ENCODE results near the gene DMRT2.

The DMRT2 gene

DNA sequence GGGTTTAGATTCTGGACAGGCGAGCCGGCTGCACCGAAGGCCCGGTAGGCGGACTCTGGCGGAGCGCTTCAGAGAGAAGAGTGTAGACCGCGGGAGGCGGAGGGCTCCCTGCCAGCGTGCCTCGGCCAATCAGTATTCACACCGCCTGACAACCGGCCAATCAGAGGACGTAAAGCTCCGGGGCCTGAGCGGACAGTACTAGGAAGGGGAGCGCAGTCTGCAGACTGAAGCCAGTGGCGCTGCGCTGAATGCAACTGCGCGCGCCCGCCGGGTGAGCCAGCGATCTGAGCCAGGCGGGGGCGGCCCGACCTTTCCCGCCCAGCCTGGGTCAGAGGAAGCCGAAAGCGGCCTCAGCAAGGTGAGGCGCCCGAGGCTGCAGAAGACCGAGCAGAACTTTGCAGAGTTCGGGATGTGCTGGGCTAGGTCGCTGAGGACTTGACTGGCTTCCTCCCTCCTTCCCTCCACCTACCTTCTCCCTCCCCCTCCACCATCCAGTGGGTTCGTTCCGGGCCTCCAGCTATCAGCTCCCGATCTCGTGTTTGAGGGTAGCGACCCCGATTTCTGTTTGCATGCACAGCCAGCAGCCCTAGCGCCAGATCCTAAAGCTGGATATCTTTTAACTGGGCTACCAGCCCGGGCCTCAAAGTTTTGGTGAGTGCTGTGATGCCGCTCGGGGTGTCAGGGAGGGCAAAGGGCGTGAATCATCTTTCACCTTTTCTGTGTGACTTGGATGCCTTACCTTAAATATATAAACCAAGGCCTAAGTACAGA lies at the start of gene DMRT2:
TSS of gene DMRT2 (plus strand) at position 233 of the 771 bp plus-strand sequence. CDS start 1,257 bp downstream, outside the sequence.
- peak; percentile 39 for DNase-seq

DNA sequence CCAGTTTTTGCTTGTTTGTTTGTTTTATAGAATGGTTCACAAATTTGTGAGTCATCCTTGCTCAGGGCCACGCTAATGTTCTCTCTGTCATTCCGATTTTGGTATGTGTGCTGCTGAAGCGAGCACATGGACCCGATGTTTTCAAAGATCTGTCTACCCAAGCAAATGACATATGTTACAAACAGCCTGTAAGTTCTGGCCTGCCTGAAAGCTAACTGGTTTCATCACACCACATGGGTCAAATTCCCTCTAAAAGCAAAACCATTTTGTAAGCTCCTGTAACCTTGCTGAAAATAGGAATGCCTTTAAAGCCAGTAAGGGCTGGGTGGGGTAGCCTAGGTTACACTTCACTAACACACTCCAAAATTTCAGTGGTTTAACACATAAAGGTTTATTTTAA lies 48.3 kb upstream of the DMRT2 start:
- DNase-seq: no peak

DNA sequence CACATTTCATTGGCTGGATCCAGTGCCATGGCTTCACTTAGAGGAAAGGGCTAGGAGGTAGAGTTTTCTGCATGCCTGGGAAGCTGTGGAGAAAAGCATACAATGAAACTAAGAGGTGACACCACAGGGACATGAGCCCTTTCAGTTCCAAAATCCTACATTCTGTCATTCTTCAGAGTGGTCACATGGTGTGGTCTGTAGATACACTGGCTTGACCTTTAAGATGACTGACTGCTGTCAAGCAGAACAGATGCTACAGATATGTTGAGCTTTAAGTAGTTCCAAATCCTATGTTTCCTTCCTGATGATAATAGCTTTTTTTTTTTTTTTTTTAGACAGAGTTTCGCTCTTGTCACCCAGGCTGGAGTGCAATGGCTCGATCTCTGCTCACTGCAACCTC lies 47.5 kb upstream of the DMRT2 start:
- DNase-seq: no peak

DNA sequence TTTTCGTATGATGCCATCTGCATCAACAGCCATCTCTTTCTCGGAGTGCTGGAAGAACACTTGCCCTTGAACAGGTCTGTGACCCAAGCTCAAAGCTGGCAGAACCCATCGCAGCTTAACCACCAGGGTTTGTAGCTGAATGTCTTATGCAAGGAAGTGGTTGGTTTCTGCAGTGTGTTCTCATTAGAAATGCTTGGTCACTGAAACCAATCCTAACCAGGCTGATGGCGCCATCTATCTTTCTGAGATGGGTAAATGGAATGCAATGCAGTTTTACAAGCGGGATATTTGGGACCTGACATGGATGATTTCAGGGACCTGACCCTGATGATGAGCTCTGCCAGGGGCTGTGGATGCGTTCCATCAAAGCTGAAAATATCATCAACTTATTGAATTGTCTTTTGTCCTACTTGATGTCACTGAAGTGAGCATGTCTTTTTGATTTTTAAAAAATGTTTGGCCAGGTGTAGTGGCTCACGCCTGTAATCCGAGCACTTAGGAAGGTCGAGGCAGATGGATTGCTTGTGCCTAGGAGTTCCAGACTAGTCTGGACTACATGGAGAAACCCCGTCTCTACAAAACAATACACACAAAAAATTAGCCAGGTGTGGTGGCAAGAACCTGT lies 45.0 kb upstream of the DMRT2 start:
- peak; percentile 19 for DNase-seq

DNA sequence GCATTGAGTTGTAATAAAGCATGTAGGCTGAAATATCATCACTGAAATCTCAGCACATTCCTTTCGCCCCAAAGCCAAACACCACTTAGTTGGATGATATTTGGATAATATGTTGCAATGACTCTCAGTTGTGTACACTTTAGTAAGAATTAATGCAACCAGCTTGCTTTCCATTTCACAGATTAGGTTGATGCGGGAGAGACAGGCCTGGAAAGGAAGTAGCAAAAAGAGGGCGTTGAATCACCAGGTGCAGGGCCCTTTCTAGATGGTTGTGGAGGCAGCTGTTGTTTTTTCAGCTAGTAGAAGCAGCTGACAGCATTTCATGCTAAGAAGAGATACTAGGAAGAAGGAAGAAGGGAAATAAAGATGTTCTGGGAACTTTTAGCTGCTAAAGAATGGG lies 42.8 kb upstream of the DMRT2 start:
- no peak for DNase-seq

DNA sequence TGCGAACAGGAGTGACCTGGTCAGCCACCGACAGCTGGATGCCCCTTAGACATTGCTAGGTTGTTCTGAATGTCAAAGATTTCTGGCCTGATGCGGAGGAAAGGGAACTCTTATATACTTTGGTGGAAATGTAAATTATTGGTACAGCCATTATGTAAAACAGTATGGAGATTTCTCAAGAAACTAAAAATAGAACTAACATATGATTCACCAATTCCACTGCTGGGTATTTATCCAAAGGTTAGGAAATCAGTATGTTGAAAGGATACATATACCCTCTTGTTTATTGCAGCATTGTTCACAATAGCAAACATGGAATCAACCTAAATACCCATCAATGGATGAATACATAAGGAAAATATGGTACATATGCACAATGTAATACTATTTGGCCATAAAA lies 41.9 kb upstream of the DMRT2 start:
- no peak for DNase-seq

- DNase-seq: peak; percentile 67
These were observed 41.0 kb upstream of the DMRT2 start for GRCh38 chr9:1009101-1009707.

DNA sequence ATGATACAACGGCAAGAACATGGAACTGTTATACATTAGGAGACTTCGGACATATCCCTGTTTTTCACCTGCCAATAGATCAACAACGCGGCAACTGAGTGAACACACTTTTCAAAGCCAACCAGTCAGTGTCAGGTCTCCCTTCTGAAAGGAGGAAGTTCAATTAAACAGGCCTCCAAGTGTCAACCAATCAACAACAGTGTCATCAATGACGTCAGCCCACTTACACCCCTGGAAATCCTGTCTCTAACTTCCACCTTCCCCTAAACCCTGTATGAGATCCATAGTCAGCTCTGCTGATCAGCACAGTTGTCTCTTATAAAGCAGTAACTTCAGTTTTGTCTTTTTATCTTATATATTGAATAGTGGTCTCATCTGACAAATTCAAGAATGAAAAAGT lies 37.1 kb upstream of the DMRT2 start:
- DNase-seq: no peak

- no peak for DNase-seq
These were observed 35.9 kb upstream of the DMRT2 start for GRCh38 chr9:1014225-1014624.

- DNase-seq: no peak
These were observed 35.5 kb upstream of the DMRT2 start for GRCh38 chr9:1014640-1015039.

GRCh38 chr9:1018121-1018520 lies 32.0 kb upstream of the DMRT2 start:
- DNase-seq: no peak

DNA sequence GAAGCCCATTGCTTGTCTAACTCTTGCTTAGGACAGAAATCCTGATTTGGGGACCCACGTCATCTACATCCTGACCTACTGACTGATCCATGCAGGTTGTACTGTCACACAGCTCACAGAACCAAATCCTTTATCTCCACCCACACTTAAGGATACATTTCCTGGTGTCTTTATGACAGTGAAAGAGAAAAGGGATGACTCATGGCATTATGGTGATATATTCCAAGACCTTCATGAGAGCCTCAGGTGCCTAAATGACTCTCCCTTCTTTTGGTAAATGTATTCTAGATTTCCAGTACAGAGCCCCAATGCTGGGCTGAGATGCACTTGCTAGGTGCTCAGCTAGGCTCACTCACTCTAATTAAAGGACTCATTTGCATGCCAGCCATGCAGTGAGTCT lies 26.0 kb upstream of the DMRT2 start:
- DNase-seq: no peak

DNA sequence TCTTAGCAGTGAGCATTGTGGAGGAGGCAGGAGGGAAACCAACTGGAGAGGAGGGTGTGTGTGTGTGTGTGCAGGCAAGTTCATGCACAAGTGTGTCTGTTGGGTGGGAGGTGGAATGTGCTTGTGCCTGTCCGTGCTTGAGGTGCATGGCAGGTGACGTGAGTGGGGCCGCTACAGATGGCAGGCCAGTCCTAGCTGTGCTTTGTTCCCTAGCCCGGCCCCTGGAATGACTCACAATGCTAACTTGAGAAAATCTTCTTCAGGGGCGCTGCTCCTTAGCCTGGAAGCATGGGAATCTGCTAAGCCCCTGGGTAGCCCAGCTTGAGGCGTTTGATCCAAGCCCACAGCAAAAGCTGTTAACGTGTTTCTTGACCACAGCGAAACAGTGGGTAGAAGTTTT lies 25.0 kb upstream of the DMRT2 start:
- DNase-seq: no peak

- DNase-seq: no peak
These were observed 23.9 kb upstream of the DMRT2 start for GRCh38 chr9:1026219-1026618.

DNA sequence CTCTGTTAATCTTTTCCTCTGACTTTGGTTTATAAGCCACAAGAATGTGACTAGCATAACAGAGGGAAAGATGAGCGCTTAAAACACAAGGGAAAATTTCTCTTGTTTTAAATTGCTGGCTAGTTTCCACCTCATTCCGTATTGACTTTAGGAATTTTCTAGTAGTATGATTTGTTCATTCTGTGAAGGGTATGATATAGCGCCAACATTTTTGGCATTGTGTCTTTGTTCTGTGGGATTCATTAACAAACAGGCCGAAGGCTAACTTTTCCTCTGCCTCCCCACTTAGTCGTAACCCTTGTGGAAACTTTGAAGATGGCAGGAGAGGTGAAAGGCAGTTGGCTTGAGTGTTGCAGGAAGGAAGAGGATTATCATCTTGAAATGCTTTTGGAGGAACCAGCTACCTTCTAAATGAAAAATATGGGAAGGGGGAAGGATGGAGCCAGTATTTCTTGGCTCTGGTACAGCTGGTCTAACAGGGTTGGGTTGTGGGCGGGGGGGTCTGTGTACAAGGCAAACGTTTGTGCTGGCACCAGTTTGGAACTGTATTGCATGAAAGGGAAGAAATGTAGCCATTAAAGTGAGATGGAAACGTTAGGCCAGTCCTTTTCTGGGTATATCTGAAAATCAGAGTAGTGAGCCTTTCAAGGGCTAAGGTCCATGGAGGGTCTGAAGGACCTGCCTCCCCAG lies 21.5 kb upstream of the DMRT2 start:
- DNase-seq: no peak

DNA sequence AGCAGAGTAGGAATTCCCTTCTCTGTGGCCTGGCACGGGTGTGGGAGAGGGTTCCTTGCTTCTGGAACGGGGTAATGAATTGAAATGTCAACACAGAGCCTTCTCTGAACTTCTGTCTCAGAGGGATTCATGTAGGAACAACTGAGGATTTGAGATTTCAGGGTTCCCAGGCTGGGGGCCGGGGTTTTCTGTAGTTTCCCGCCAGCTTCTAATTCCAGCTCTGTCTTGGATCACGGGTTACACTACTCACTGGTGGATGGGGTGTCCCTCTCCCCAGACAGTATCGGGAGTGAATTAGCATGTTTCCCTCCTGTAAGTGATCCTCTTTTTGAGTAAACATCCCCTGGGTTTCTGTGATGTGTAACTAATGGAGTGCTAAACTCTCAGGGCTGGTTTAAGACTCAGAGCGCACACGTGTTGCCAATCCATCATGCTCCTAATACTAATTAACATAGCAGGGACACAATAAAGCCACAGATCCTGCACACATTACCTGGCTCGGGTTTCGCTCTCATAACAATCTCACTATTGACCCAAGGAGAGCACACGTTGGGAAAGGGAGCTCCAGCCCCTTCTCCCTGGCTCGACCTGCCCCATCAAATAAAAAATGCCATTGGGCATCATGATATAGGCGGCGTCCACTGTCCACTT lies 18.1 kb upstream of the DMRT2 start:
- no peak for DNase-seq

- DNase-seq: no peak
These were observed 15.9 kb upstream of the DMRT2 start for GRCh38 chr9:1034271-1034670.

DNA sequence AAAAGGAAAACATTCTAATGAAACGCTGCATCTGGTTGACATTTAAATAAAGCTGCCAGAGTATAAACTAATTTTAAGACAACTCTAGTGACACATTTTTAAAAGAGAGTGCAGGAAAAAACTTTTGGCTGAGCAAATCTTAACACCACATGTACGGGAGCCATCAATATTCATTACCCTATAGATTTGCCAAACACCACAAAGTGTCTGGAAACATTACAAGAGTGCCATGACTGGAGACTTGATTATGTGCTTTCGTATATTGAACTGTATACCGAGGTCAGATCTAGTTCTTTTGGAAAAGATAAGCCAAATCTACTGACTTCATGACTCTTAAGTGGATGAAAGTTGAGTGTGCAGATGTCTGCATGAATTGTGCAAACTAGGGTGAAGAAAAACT lies 10.6 kb upstream of the DMRT2 start:
- no peak for DNase-seq

DNA sequence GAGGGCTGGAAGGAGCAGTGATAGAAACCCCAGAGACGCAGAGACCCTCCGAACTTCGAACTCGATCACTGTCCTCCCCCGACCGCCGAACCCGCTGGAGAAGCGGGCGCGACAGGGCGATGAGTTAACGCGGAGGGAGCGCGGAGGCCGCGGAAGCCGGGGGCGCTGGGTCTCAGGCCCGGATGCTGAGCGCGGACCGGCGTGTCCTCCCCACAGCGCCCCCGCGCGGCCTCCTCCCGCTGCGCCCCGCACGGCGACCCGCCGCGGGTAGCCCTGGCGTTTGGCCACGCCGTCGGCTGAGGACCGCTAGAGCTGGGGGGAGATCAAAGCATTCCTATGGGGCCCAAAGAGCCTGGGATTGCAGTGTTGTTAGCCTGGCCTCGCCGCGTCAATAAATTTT lies 7.7 kb upstream of the DMRT2 start:
- no peak for DNase-seq

DNA sequence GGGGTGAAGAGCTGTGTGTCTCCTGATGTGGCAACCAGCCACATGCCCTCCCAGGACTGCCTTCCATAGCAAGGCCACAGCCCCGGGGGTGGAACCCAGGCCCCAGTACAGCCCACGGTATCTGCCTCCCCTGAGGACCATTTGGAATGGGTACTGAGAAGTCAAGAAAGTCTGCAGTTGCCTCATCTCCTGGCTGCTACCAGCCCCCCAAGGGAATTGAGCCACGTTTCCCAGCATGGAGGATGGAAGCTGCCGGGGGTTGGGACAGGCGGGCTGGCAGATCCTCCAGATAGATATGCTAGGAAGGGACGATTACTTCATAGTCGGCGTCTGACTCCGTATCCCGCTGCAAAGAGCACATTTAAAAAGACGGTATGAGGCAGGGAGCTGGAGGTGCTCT lies 5.5 kb upstream of the DMRT2 start:
- DNase-seq: no peak

- DNase-seq: no peak
These were observed 3.3 kb upstream of the DMRT2 start for GRCh38 chr9:1046639-1047572.

DNA sequence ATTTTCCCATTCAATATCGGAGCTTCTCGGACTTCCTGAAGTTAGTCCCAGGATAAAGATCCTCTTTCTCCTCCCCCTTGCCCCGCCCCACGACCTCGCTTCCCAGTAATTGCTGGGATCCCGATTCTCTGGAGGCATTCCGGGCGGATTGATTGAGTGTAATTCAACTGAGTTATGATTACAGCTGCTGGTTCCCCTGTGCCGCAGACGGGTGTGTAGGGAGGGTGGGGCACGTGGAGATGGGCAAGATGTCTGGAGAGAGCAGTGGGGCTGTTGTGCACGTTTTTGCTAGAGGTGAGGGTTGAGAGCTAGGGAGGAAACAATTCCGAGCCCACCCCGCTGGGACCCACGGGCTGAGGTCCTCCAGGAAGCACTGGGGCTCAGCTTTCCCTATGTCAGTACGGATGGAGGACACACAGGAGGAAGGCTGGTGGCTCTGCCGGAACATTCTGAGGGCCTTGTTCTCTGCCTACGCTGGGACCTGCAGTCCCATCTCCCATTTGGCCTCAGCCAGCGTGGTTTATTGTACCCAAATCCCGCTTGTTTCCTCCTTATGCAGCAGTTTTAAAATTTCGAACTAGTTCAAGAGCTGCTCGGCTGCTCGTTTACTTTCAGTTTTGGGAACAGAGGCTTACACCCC lies 2.4 kb upstream of the DMRT2 start:
- DNase-seq: no peak
